Suppressor macrophage treated with lipopolysaccharide for 4 hours (primary cell): ENCODE measurements around the gene MISP3.

Experiments
- DNase-seq: peaks from one replicate; pipeline ENCODE4 v3.0.0-alpha.2; 2020

The MISP3 gene

GRCh38 chr19:14106840-14107239, 34.3 kb downstream of the MISP3 start:
- DNase-seq, result no peak

- DNase-seq, result no peak
Measured at GRCh38 chr19:14107581-14108461, 35.2 kb downstream of the MISP3 start.

DNA sequence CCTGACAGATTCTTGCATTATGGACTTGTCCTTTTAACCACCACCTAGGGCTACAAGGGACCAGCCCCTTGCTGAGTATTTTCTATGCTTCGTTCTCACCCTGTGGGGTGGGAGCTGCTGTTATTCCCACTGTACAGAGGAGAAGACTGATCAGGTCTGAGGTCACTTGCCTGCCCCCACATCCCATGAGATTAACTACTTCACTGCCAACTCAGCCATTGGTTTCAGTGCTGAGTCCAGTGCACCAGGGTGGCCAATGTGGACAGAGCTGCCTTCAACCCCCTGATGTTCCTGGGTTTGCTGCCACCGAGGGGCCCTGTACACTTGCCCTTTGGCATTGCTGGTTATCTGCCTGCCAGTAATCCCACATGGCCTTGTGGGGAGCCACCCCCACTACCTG, 38.1 kb downstream of the MISP3 start:
- DNase-seq, result no peak

- DNase-seq, result no peak
Measured at GRCh38 chr19:14111486-14111885, 38.9 kb downstream of the MISP3 start.

- DNase-seq, result peak; percentile 46
Measured at GRCh38 chr19:14112051-14112808, 39.6 kb downstream of the MISP3 start.

- DNase-seq, result no peak
Measured at GRCh38 chr19:14112809-14113385, 40.3 kb downstream of the MISP3 start.

GRCh38 chr19:14113762-14114414, 41.3 kb downstream of the MISP3 start:
- peak; percentile 71 for DNase-seq

DNA sequence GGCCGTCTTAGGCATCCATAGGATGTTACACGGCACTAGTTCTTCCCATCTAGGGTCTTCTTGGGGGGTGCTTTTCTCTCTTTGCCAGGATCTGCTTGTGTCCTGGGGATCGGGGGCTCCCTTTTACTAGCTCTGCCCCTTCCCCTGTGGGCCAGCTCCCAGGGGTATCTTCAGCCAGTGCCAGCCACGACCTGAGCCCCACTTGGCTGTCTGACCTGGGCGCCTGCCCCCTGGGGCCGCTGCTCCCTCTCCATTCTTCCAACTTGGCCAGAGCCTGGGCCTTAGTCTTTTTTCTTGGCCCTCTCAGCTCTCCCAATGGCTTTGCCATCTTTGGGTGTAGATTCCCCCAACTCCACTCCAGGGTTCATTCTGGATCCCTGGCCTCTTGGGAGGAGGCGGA, 41.9 kb downstream of the MISP3 start:
- DNase-seq, result no peak

GRCh38 chr19:14114854-14115253, 42.3 kb downstream of the MISP3 start:
- peak; percentile 88 for DNase-seq

DNA sequence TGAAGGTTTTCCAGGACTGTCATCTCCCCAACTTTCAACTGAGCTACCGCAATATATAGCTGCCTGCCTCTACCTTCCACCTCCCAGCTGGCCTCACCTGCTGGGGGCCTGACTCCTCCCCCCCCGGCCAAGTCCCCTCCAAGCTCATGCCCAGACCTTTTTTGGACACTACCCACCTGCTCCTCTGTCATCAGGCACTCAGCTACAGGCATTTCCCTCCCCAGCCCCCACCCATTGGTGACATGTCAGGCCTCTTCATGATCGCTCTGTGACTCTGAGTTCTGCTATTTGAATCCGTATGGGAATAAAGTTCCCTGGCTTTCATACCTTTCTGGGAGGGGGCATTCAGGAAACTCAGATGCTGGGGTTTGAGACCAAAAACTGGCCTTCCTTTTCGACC, 43.2 kb downstream of the MISP3 start:
- no peak for DNase-seq

DNA sequence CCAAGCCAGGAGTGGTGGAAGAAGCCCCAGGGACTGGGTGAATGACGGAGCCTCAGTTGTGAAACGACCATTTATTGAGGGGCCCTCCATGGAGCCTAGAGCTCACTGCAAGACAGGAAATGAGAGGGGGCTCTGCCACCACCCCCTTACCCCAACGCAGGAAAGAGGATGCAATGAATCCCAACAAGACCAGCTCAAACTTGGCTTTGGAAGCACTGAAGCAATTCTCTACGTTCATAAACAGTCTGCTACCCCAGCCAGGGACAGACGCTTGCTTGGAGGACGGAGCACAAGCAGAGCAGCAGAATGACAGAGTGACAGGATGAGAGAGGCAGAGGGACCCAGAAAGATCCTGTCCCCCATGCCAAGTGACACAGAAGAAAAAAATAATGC, 43.9 kb downstream of the MISP3 start:
- no peak for DNase-seq

DNA sequence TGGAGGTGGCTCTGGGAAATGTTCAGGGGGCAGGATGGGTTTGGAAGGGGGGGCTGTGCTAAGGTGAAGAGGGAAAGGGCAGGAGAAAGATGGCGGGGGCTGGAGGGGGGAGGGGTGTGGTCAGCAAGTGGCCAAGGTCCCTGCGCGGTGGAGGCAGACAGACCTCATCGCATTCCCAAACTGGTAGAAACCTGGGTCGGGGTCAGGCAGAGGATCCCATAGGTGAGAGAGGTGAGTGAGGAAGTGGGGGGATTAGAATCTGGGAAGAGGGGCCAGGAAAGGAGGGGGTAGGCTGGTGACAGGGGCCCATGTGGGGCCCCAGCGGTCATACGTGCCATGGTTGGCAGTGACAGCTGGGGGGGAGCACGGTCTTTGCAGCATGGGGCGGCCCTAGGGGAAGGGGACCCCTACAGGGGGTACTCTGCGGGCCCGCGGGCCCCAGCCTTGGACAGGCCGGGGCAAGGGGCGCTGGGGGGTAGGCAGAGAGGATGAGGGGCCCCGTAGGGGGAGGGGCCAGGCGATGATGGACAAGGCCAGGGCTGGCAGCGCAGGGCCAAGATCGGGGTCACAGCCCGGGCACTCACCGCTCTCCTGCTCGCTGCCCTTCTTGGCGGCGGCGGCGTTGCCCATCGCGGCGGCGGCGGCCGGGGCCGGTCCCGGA, 44.5 kb downstream of the MISP3 start:
- no peak for DNase-seq

DNA sequence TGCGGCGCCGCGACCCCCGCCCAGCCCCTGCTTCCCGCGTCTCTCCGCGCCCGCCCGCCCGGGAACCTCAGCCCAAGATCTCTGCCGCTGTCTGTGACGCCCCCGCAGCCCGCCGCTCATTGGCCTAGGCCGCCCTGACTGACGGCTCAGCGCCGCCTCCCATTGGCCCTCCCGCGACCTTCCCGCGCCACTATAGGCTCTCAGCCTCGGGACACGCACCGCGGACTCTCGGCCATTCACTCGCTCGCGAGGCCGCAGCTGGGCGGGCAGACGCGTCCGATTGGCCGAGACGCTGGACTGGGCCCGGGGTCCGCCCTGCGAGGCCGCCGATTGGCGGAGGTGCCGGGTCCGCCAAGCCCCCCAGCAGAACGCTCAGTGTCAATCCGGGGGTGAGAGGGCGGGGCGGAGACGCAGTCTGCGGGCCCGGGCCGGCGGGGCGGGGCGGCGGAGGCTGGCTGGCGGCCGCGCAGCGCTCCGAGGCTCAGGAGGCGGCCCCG, 45.1 kb downstream of the MISP3 start, which contains the start of gene PRKACA:
TSS of gene PRKACA (minus strand) at position 95 of the 497 bp plus-strand sequence. CDS start 215 bp downstream, outside the sequence.
- peak; percentile 100 for DNase-seq

- peak; percentile 97 for DNase-seq
Measured at GRCh38 chr19:14118165-14119051, 45.8 kb downstream of the MISP3 start.

- DNase-seq, result no peak
Measured at GRCh38 chr19:14119146-14119545, 46.6 kb downstream of the MISP3 start.

DNA sequence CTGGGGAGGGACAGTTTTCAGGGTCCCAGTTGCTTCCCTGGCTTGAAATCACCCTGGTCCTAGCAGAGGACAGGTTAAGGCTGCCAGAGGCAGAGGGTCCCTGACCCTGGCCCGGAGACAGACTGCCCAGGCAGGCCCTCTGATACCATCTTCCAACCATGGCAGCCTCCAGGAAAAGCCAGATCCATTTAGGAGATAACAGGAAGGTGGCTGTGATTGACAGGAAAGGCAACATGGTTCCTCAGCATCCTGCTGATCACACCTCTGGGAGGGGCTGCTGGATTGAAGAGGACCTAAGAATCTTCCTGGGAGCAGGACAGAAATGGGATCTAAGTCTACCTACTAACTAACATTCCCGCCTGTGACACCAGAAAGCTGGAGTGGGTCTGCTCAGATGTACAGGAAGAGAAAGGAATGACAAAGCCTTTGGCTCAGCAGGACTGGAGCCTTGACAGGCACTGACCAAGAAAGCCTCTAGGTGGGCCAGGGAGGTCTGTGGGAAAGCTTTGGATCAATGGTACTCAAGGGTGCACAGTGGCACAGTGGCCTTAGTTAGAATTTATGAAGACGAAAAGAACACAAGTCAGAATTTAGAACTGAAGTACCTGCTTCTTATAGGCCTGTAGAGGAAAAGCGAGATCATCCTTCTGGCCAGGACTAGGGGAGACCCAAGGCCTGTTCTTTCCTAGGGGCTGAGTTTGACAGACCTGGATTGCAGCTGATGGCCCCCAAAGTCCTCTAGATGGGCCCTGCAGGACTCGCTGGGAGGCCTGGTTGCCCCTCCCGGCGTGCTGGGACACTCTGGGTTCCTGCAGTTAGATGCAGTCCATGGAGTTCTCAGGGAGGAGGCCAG, 47.3 kb downstream of the MISP3 start:
- no peak for DNase-seq

GRCh38 chr19:14120497-14120780, 47.9 kb downstream of the MISP3 start:
- DNase-seq, result no peak

DNA sequence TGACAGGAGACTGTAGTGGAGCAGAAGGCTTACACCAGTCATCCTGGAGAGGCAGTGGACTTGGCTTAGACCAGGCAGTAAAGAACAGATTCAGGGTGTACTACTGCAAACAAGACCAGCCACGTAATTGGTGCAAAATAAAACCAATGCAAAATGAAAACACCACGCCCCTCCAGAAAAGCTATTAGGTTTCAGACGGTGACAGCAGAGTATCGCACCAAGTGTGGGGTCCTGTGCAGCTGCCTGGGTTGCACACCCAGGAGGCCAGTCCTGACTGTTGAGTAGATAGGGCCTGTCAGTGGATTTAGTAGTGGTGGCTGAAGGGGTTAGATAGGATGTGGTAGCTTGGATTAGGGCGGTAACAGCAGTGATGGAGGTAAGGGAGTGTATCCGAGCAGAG, 50.3 kb downstream of the MISP3 start:
- DNase-seq, result no peak
